Measurements from ENCODE around the gene CFAP221.
A peak's percentile ranks its signal among the peaks of the same experiment; 100 is the strongest.

The CFAP221 gene

DNA sequence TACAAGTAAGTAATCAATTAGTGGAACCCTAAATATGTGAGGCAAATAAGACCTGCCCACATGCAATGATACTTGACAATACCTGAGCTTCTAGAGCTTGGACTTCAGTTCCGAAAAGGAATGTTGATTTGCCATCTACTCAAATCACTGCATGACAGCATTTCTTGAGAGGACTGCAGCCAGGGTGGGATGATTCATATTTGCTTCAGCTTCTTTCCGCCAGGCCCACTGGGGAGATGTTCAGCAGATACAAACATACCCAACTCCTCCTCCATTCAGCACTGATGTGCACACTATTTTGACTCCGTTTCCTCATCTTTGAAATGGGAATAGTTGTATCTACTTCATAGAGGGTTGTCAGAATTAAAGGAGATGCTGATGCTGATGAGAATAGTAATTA lies 106.0 kb downstream of the CFAP221 start:
- no peak for DNase-seq (ENCODE audit: low read depth, low spot score)
- TF ChIP-seq, protein P1, sequence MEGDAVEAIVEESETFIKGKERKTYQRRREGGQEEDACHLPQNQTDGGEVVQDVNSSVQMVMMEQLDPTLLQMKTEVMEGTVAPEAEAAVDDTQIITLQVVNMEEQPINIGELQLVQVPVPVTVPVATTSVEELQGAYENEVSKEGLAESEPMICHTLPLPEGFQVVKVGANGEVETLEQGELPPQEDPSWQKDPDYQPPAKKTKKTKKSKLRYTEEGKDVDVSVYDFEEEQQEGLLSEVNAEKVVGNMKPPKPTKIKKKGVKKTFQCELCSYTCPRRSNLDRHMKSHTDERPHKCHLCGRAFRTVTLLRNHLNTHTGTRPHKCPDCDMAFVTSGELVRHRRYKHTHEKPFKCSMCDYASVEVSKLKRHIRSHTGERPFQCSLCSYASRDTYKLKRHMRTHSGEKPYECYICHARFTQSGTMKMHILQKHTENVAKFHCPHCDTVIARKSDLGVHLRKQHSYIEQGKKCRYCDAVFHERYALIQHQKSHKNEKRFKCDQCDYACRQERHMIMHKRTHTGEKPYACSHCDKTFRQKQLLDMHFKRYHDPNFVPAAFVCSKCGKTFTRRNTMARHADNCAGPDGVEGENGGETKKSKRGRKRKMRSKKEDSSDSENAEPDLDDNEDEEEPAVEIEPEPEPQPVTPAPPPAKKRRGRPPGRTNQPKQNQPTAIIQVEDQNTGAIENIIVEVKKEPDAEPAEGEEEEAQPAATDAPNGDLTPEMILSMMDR (IDR thresholded peaks at IDR 0.05; ENCODE audit: low read depth, low read length) = no peak
- in situ Hi-C loops (cut with HindIII; ENCODE audit: low sequenced_read_pairs) = no loop called here
- H3K4me3 ChIP-seq (ENCODE audit: low read depth, low read length) = no peak overlapping the region

DNA sequence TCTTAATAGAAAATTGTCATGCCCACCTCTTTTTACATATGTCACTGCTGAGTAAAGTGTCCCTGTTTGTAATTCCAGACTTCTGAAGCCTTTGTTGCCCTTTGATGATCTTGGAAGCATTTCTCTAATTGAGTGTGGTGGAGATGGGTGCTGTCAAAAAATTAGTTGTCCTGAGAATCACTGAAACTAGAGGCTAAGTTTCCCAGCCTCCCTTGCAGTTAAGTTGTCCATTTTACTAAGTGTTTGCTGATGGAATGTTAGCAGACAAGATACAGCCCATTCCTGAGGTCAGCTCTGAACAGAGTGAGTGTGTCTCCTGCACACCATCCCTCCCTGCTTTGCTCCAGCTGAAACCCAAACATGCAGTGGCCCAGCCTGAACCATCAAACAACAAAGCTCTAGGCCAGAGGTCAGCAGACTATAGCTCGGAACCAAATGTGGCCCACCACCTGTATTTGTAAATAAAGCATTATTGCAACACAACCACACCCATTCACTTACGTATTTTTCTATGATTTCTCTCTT lies 106.7 kb downstream of the CFAP221 start:
- H3K4me3 ChIP-seq (ENCODE audit: low read depth, low read length) = no peak overlapping the region
- no peak for DNase-seq (ENCODE audit: low read depth, low spot score)
- in situ Hi-C loops (cut with HindIII; ENCODE audit: low sequenced_read_pairs) = no loop called here
- TF ChIP-seq, protein P1 (IDR thresholded peaks at IDR 0.05; ENCODE audit: low read depth, low read length) = no peak

DNA sequence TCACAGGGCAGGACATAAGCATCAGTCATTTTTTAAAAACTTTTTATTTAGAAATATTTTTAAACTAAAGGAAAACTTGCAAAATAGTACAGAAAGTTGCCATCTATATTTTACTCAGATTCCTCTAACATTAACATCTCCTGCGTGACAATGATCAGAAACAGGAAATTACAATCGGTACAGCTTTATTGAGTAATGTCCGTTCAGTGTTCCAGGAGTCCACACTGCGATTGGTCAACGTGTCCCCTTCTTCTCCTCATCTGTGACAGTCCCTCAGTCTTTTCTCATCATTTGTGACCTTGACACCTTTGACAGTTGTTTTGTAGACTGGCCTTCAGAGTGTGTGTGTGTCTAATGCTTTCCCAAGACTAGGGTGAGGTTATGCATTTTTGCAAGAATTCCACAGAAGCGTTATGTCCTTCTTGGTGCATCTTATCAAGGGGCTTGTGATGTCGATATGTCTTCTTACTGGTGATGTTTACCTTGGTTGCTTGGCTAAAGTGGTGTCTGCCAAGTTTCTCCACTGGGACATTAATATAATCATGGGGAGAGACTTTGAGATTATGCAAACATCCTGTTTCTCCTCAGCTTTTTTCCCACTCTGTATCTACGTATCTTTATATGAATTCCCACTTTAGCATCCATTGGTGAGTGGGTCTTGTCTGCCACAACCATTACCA lies 113.4 kb downstream of the CFAP221 start:
- in situ Hi-C loops (cut with HindIII; ENCODE audit: low sequenced_read_pairs) = no loop called here
- no peak for DNase-seq (ENCODE audit: low read depth, low spot score)
- H3K4me3 ChIP-seq (ENCODE audit: low read depth, low read length) = no peak overlapping the region
- TF ChIP-seq, protein P1 (IDR thresholded peaks at IDR 0.05; ENCODE audit: low read depth, low read length) = no peak

DNA sequence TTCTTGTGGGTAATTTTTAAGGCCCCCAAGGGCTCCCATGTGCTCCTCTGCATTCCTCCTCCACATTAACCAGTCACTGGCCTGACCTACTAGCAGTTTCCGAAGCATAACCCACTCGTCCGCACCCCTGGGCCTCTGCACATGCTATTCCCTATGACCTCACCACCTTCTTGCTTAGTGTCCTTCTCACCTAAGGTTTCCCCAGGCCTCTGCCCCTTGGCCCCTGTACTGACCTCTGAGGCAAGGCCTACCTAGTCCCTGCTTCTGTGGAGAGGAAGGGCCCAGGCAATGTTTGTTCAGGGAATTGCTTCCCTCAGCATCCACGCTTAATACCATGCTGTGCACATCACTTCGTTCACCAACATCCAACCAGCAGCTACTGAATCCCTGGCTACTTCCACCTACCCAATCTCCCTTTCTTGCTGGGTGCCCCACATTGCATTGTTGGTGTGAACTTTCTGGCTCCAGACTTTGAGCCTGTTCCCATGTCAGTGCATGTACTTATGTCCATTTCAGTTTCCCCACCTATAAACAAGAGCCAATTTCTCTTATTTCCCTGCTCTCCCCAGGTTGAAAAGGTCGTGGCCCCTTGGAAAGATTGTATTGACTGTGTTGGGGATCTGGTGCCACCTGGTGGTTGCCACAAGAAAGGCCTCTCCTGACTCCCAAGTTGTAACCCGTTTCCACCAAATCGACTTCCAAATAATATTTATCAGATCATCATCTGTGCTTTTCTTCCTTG lies 115.5 kb downstream of the CFAP221 start:
- peak; percentile 25 for DNase-seq (ENCODE audit: low read depth, low spot score)
- H3K4me3 ChIP-seq (ENCODE audit: low read depth, low read length) = no peak overlapping the region
- in situ Hi-C loops (cut with HindIII; ENCODE audit: low sequenced_read_pairs) = no loop called here
- TF ChIP-seq, protein P1 (IDR thresholded peaks at IDR 0.05; ENCODE audit: low read depth, low read length) = peak; percentile 93

DNA sequence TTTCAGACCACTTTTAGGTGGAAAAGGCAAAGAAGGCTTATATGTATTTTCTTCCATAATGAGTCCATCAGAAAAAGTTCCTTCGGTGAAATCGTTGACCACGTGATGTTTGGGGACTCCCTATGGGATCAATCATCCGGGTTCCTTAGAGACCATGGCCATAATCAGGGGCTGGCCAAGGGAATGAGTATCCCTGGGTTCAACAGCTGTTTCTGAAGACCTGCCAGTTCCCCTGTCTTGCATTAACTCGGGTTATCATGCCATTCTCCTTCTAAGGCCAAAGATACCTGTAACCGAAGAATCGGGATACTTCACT lies 116.1 kb downstream of the CFAP221 start:
- in situ Hi-C loops (cut with HindIII; ENCODE audit: low sequenced_read_pairs) = no loop called here
- no peak for DNase-seq (ENCODE audit: low read depth, low spot score)
- no peak overlapping the region for H3K4me3 ChIP-seq (ENCODE audit: low read depth, low read length)
- TF ChIP-seq, protein P1 (IDR thresholded peaks at IDR 0.05; ENCODE audit: low read depth, low read length) = no peak

DNA sequence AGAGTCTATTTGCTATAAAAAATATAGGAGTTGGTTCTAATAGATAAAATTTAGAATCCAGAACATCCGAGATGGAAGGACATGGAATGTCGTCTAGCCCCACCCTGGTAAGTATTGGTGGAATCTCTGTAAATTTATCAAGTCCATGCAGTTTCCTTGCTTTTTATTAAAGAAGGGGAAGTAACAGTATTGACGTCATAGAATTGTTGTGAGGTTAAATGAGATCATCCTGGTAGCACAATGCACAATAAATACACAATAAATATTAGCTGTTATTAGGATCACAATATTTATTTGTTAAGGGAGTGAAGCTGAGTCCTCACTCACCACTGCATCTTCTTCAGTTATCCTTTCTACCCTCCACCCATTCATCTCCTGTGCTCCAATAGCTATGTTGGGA lies 118.0 kb downstream of the CFAP221 start:
- in situ Hi-C loops (cut with HindIII; ENCODE audit: low sequenced_read_pairs) = no loop called here
- no peak overlapping the region for H3K4me3 ChIP-seq (ENCODE audit: low read depth, low read length)
- TF ChIP-seq, protein P1 (IDR thresholded peaks at IDR 0.05; ENCODE audit: low read depth, low read length) = no peak
- DNase-seq (ENCODE audit: low read depth, low spot score) = no peak
